ENCODE measurements around the gene MAB21L3.

GRCh38 chr1:116182019-116182714, 71.0 kb downstream of the MAB21L3 start:
- TF ChIP-seq CTCF (IDR thresholded peaks at IDR 0.05) (no peak), POLR2A (IDR thresholded peaks at IDR 0.05) (no peak), EP300 (IDR thresholded peaks at IDR 0.05) (no peak), POLR2AphosphoS5 (IDR thresholded peaks at IDR 0.05) (no peak)

Data from gastroesophageal sphincter (tissue), 3 donors.